Frontal cortex (tissue), 4 donors: Measurements from ENCODE around the gene RCL1. TPM values are rescaled to one million over a fixed set of nuclear protein-coding genes. Genes with fewer than 3 reads are reported as not detected.

Experiments
- DNase-seq, 2 donors: peaks; one replicate each; pipeline ENCODE4 v3.0.0; 2012; ENCODE audit warnings: low spot score in 2 of 2
- FAIRE-seq: peaks from 2 replicates; lab custom pipeline; 2012; peaks lifted over from hg19 to GRCh38; lab: Jason Lieb, UNC
- total RNA-seq: library from RNA; depleted of rRNA; stranded (reverse); fragments of >200 nt; gene quantifications from one replicate; pipeline ENCODE4 v1.2.3, GENCODE V29; 2014
- donor health status: control.
- donor health status: control.
- donor health status: control.

Gene RCL1
- total RNA-seq, 1 donor from 2014 or later = 20.0 TPM

GRCh38 chr9:4836676-4837075 is 43.9 kb downstream of the RCL1 start:
- no peak for FAIRE-seq
- no peak for DNase-seq

- FAIRE-seq = no peak
- no peak for DNase-seq
These were observed 44.8 kb downstream of the RCL1 start for GRCh38 chr9:4837261-4838188.

GRCh38 chr9:4838189-4838546 is 45.4 kb downstream of the RCL1 start:
- no peak for DNase-seq
- no peak for FAIRE-seq

- DNase-seq (no peak), FAIRE-seq (no peak)
These were observed 46.7 kb downstream of the RCL1 start for GRCh38 chr9:4839470-4839912.

- DNase-seq (no peak), FAIRE-seq (no peak)
These were observed 47.3 kb downstream of the RCL1 start for GRCh38 chr9:4840018-4840417.

- no peak for DNase-seq
- no peak for FAIRE-seq
These were observed 49.5 kb downstream of the RCL1 start for GRCh38 chr9:4842213-4842612.

GRCh38 chr9:4842734-4843133 is 50.0 kb downstream of the RCL1 start:
- DNase-seq (no peak), FAIRE-seq (no peak)

- FAIRE-seq = no peak
These were observed 51.5 kb downstream of the RCL1 start for GRCh38 chr9:4844056-4844838.

GRCh38 chr9:4849369-4849768 is 56.6 kb downstream of the RCL1 start:
- no peak for FAIRE-seq

More at GRCh38 chr9:4844056-4844838, 51.5 kb downstream of the RCL1 start:
- DNase-seq = no peak

GRCh38 chr9:4850603-4851310 is 58.0 kb downstream of the RCL1 start:
- no peak for DNase-seq
- no peak for FAIRE-seq

More at GRCh38 chr9:4849369-4849768, 56.6 kb downstream of the RCL1 start:
- no peak for DNase-seq

GRCh38 chr9:4852419-4852818 is 59.7 kb downstream of the RCL1 start:
- FAIRE-seq (no peak), DNase-seq (no peak)

GRCh38 chr9:4854265-4854590 is 61.5 kb downstream of the RCL1 start:
- DNase-seq = no peak
- no peak for FAIRE-seq

- DNase-seq (peak in 1 of 2 donors; percentile 12), FAIRE-seq (no peak)
These were observed 63.1 kb downstream of the RCL1 start for GRCh38 chr9:4855841-4856240.

- DNase-seq (no peak), FAIRE-seq (no peak)
These were observed 64.5 kb downstream of the RCL1 start for GRCh38 chr9:4857163-4857810.

- FAIRE-seq = no peak
- no peak for DNase-seq
These were observed 66.3 kb downstream of the RCL1 start for GRCh38 chr9:4859035-4859434.

GRCh38 chr9:4860383-4860782 is 67.6 kb downstream of the RCL1 start:
- FAIRE-seq (no peak), DNase-seq (no peak)

GRCh38 chr9:4861145-4861544 is 68.4 kb downstream of the RCL1 start:
- no peak for DNase-seq
- FAIRE-seq = no peak

- no peak for DNase-seq
- no peak for FAIRE-seq
These were observed 69.2 kb downstream of the RCL1 start for GRCh38 chr9:4861736-4862451.

- no peak for FAIRE-seq
- DNase-seq = no peak
These were observed 69.9 kb downstream of the RCL1 start for GRCh38 chr9:4862506-4863250.
